Nephron progenitor cell (in vitro differentiated cells): ENCODE results near the gene RNF2.

Experiments
- DNase-seq: peaks from one replicate; pipeline ENCODE4 v3.0.0; 2021
- H3K27ac Mint-ChIP-seq: 2 replicates; pipeline ENCODE4 v1.8.0; 2021; ENCODE audit warnings: mild to moderate bottlenecking, moderate library complexity, mixed read lengths
- H3K27me3 Mint-ChIP-seq: 2 replicates; pipeline ENCODE4 v1.8.0; 2021; ENCODE audit warnings: mild to moderate bottlenecking, low read depth, mixed read lengths; ENCODE audit not compliant: poor library complexity
- H3K36me3 Mint-ChIP-seq: 2 replicates; pipeline ENCODE4 v1.8.0; 2021; ENCODE audit warnings: low read depth, mixed read lengths
- H3K4me1 Mint-ChIP-seq: 2 replicates; pipeline ENCODE4 v1.8.0; 2021; ENCODE audit warnings: mixed read lengths
- H3K4me3 Mint-ChIP-seq: 2 replicates; pipeline ENCODE4 v1.8.0; 2021; ENCODE audit warnings: mild to moderate bottlenecking, moderate library complexity, mixed read lengths
- H3K9me3 Mint-ChIP-seq: 2 replicates; pipeline ENCODE4 v1.8.0; 2021; ENCODE audit warnings: mild to moderate bottlenecking, moderate library complexity, mixed read lengths
- TF ChIP-seq, protein P1 (sequence below): fragments of 200-600 bp; sonication (generic); IDR thresholded peaks from 2 replicates; pipeline ENCODE4 v1.5.0; 2021; ENCODE audit warnings: antibody characterized with exemption

RNF2 gene

DNA sequence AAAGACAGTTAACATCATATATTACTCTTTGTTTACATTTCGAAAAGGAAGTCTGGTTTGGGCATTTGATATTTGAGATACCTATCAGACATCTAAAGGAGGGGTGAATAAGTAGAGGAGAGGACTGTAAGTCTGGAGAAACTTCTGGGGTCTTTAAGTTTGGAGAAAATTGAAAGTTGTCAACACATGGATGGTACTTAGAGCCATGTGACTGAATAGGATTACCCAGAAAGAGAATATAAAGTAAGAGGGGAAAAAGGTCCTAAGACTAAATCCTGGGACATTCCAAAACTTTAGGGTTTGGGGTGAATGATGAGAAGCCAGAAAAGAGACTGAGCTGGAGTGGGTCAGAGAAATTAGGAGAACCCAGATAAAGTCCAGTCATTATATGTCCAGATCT, 10.1 kb upstream of the RNF2 start:
- H3K27ac Mint-ChIP-seq = no peak overlapping the region
- TF ChIP-seq, protein P1, sequence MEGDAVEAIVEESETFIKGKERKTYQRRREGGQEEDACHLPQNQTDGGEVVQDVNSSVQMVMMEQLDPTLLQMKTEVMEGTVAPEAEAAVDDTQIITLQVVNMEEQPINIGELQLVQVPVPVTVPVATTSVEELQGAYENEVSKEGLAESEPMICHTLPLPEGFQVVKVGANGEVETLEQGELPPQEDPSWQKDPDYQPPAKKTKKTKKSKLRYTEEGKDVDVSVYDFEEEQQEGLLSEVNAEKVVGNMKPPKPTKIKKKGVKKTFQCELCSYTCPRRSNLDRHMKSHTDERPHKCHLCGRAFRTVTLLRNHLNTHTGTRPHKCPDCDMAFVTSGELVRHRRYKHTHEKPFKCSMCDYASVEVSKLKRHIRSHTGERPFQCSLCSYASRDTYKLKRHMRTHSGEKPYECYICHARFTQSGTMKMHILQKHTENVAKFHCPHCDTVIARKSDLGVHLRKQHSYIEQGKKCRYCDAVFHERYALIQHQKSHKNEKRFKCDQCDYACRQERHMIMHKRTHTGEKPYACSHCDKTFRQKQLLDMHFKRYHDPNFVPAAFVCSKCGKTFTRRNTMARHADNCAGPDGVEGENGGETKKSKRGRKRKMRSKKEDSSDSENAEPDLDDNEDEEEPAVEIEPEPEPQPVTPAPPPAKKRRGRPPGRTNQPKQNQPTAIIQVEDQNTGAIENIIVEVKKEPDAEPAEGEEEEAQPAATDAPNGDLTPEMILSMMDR = no peak
- H3K36me3 Mint-ChIP-seq = no peaks in the 10 kb centered on the region
- peaks cover 10% of the 10 kb centered on the region for H3K27me3 Mint-ChIP-seq
- DNase-seq = no peak
- peaks cover 3% of the 10 kb centered on the region for H3K4me1 Mint-ChIP-seq
- H3K9me3 Mint-ChIP-seq = no peaks in the 10 kb centered on the region
- H3K4me3 Mint-ChIP-seq = no peak overlapping the region

DNA sequence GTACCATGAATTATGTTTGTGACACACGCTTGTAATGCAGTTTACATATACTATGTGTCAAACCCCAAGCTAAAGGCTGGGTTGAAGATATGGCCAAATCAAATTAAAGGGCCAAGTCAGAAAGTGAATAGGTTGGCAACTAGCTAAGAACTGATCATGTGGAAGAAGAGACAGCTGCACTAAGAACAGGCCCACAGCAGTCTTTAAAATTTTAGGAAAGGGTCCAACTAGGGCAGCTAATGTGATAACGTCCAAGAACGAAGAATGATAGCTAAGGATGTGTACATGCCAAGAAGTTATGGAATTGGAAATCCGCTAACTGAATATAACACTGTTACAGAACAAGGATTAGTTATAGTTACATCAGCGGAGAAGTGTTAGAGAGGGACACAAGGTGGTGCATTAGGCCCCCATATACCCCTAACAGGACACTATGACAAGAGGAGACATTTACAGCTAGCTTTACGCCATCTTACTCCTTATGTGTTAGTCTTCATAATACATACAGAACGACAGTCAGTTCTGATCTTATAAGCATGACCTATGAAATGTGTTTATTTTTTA, 6.5 kb upstream of the RNF2 start:
- no peak overlapping the region for H3K4me3 Mint-ChIP-seq
- TF ChIP-seq, protein P1 = no peak
- H3K27me3 Mint-ChIP-seq = peaks cover 12% of the 10 kb centered on the region
- DNase-seq = no peak
- no peaks in the 10 kb centered on the region for H3K36me3 Mint-ChIP-seq
- H3K4me1 Mint-ChIP-seq = peaks cover 14% of the 10 kb centered on the region
- H3K9me3 Mint-ChIP-seq = no peaks in the 10 kb centered on the region
- no peak overlapping the region for H3K27ac Mint-ChIP-seq

DNA sequence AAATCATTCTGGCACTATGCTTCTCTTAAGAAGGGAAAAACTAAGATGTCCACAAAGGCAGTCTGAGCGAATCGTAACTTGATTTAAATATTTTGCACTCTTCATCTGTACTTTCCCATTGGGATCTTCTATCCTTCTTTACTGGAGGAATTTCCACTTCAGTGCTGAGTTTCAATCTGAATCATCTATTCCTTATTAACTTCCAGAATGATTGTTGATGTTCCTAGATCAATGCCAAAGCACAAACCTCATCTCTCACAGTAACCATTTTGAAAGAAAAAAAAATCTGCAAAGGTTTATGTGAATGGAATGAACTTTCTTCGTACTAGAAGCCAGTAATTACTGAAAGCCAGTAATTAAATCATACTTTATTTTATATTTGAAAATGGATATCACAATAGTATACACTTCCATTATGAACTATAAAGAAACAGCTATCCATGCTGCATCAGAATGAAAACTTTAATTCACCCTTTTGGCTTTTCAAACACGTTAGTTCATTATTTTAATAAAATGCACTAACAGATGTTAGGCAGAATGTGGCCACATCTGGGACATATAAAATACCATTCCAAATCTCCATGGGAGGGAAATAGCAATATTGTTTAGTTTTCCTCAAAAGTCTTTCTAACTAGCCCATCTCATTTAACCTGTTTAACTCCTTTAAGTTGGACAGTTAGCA, 5.5 kb upstream of the RNF2 start:
- Mint-ChIP-seq H3K9me3 (no peaks in the 10 kb centered on the region), H3K4me1 (peaks cover 14% of the 10 kb centered on the region), H3K36me3 (no peaks in the 10 kb centered on the region), H3K4me3 (no peak overlapping the region), H3K27me3 (peaks cover 17% of the 10 kb centered on the region), H3K27ac (no peak overlapping the region)
- TF ChIP-seq, protein P1 = no peak
- no peak for DNase-seq

DNA sequence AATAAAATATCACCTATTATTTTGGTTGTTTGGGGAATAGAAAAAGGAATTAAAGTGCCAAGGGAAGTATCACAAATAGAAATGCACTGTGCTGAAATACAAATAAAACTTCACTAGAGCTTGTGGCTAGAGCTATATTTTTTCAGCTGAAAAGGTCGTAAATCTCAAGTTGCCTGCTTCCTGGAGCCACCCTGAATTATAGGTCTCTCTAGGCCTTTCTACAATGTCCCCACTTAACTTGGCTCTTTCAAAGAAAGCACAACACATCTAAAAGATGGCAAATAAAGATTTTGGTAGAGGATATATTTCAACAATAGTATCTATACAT, 5.0 kb upstream of the RNF2 start:
- Mint-ChIP-seq H3K36me3 (no peaks in the 10 kb centered on the region), H3K27me3 (peaks cover 17% of the 10 kb centered on the region), H3K9me3 (no peaks in the 10 kb centered on the region), H3K27ac (no peak overlapping the region), H3K4me3 (no peak overlapping the region), H3K4me1 (peaks cover 14% of the 10 kb centered on the region)
- TF ChIP-seq, protein P1 = no peak
- no peak for DNase-seq

DNA sequence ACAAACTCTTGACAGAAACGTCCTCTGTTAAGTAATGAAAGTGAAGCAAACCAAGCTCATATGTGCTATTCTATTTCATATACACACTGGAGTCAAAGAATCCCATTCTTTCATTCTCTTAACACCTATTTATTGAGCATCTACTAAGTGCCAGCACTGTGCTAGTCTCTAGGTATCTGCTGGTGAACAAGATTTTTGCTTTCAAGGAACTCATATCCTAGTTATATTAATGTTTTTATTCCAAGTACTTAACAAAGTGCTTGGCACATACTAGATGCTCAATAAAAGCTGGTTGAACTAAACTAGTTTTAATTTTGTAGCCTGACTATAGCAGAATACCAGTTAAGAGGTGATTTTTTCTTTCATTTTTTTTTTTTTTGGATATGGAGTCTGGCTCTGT, 3.6 kb upstream of the RNF2 start:
- H3K36me3 Mint-ChIP-seq = no peaks in the 10 kb centered on the region
- TF ChIP-seq, protein P1 = no peak
- H3K4me1 Mint-ChIP-seq = peaks cover 22% of the 10 kb centered on the region
- H3K9me3 Mint-ChIP-seq = no peaks in the 10 kb centered on the region
- H3K27ac Mint-ChIP-seq = no peak overlapping the region
- peaks cover 7% of the 10 kb centered on the region for H3K27me3 Mint-ChIP-seq
- H3K4me3 Mint-ChIP-seq = no peak overlapping the region
- DNase-seq = no peak

DNA sequence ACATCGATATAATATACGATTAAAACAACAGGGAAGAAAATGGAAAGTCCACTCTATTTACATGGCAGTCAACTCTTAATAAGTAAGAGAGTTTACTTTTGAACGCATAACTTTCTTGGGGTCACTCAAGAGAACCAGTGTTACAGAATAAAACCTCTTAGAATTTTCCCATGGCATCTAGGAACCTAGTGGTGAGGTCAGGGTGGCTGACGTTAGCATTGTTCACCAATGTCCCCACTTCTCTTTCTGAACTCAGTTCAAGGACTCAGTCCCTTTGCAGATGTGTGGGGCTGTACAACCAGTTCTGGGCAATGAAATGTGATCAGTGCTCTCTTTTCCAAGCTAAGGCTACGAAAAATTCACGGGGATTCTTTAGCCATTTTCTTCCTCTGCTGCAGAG, 2.6 kb upstream of the RNF2 start:
- H3K4me3 Mint-ChIP-seq = no peak overlapping the region
- H3K27ac Mint-ChIP-seq = no peak overlapping the region
- H3K9me3 Mint-ChIP-seq = no peaks in the 10 kb centered on the region
- peaks cover 32% of the 10 kb centered on the region for H3K4me1 Mint-ChIP-seq
- H3K36me3 Mint-ChIP-seq = no peaks in the 10 kb centered on the region
- H3K27me3 Mint-ChIP-seq = peaks cover 7% of the 10 kb centered on the region
- TF ChIP-seq, protein P1 = no peak
- no peak for DNase-seq
